ENCODE results near the gene CNMD. TPM values are rescaled to one million over a fixed set of nuclear protein-coding genes. Genes with fewer than 3 reads are reported as not detected.

CNMD gene
- total RNA-seq, 6 experiments from 2014 or later = not detected

GRCh38 chr13:52744842-52745375 is 5.3 kb upstream of the CNMD start:
- no peak for TF ChIP-seq CTCF (IDR thresholded peaks at IDR 0.05)
- Mint-ChIP-seq H3K4me1 (ENCODE audit: low read depth) (no peaks in the 10 kb centered on the region), H3K9me3 (no peaks in the 10 kb centered on the region), H3K4me3 (no peak overlapping the region), H3K36me3 (ENCODE audit: low read depth) (no peaks in the 10 kb centered on the region), H3K27me3 (ENCODE audit: insufficient read depth) (peaks cover 16% of the 10 kb centered on the region), H3K27ac (no peak overlapping the region)
- no peak for DNase-seq

DNA sequence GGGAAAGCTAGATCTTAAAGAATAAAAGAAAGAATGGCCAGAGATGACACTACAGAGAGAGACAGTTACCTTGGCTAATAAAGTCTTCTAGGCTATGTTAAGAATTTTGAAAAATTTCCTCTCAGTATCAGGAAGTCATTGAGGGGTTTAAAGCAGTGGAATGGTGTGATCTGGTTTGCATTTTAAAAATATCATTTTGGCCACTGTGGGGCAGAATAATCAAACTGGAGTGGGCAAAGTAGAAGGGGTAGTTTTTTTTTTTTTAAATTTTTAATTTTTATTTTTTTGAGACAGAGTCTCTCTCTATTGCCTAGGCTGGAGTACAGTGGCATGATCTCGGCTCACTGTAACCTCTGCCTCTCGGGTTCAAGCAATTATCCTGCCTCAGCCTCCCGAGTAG is 4.4 kb upstream of the CNMD start:
- peaks cover 19% of the 10 kb centered on the region for H3K27me3 Mint-ChIP-seq (ENCODE audit: insufficient read depth)

DNA sequence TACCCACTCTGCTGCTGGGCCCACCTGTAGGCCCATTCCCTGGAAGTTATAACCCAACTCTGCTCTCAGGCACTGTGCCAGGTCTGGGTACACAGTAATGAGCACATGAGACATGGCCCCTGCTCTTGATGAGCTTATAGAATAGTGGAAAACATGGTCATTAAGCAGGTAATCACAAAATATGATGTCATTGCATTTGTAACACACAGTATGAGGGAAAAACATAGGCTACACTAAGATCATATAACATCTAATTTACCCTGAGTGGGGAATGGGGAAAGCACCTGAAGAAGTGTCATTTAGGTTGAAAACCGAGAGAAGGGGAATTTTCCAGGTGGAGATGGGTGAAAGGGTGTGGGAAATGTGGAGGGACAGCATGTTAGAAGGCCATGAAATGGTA is 3.9 kb upstream of the CNMD start:
- no peaks in the 10 kb centered on the region for H3K36me3 Mint-ChIP-seq (ENCODE audit: low read depth)
- no peaks in the 10 kb centered on the region for H3K9me3 Mint-ChIP-seq
- no peaks in the 10 kb centered on the region for H3K4me1 Mint-ChIP-seq (ENCODE audit: low read depth)
- no peak for DNase-seq
- no peak for TF ChIP-seq CTCF (IDR thresholded peaks at IDR 0.05)
- H3K27ac Mint-ChIP-seq = no peak overlapping the region
- H3K27me3 Mint-ChIP-seq (ENCODE audit: insufficient read depth) = peaks cover 19% of the 10 kb centered on the region
- no peak overlapping the region for H3K4me3 Mint-ChIP-seq

More for the DNA sequence above, 4.4 kb upstream of the CNMD start:
- Mint-ChIP-seq H3K36me3 (ENCODE audit: low read depth) (no peaks in the 10 kb centered on the region), H3K27ac (no peak overlapping the region), H3K4me1 (ENCODE audit: low read depth) (no peaks in the 10 kb centered on the region), H3K4me3 (no peak overlapping the region), H3K9me3 (no peaks in the 10 kb centered on the region)
- no peak for DNase-seq
- TF ChIP-seq CTCF (IDR thresholded peaks at IDR 0.05) = peak; percentile 40; the same call in 1 of the 2 replicates

DNA sequence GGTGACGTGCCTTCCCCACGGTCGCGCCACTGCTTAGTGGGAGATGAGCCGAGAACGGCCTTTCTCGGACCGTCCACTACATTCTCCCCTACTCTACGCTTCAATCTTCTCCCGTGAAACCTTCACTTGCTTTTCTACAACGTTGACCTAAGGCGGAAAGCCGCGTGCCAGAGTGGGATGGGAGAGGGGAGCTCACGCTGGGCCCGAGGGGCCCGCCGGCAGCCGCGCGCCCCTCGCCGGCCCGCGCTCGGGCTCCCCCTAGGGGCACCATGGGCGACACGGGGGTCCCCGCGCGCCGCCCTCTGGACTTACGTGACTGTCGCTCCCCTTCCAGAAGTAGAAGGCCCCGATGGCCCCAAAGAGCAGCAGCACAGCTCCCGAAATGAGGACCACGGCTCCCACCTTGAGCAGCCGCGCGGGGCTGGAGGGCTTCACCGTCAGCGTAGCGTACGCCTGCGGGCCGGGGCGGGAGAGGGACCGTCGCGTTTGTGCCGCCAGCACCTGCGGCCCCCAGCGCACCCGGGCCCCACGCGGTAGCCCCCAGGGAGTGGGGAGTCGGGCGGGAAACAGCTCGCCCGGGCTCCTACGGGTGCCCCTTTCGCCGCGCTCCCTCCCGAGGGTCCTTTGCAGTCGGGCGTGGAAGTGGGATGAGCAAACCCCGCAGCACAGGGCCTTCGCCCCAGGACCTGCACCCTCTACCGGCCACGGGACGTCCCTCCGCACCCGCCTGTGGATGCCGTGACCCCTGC is 727 bp downstream of the CNMD start:
- H3K9me3 Mint-ChIP-seq = no peaks in the 10 kb centered on the region
- no peaks in the 10 kb centered on the region for H3K36me3 Mint-ChIP-seq (ENCODE audit: low read depth)
- no peaks in the 10 kb centered on the region for H3K4me1 Mint-ChIP-seq (ENCODE audit: low read depth)
- H3K27ac Mint-ChIP-seq = no peak overlapping the region
- no peak overlapping the region for H3K4me3 Mint-ChIP-seq
- TF ChIP-seq CTCF (IDR thresholded peaks at IDR 0.05) = 0 out of 2 replicates have a peak, but pooled peaks have one; percentile 2
- H3K27me3 Mint-ChIP-seq (ENCODE audit: insufficient read depth) = peaks cover 14% of the 10 kb centered on the region
- no peak for DNase-seq

GRCh38 chr13:52737965-52738364 is 1.7 kb downstream of the CNMD start:
- DNase-seq = no peak
- H3K4me1 Mint-ChIP-seq (ENCODE audit: low read depth) = no peaks in the 10 kb centered on the region
- H3K27me3 Mint-ChIP-seq (ENCODE audit: insufficient read depth) = peaks cover 14% of the 10 kb centered on the region
- no peak for TF ChIP-seq CTCF (IDR thresholded peaks at IDR 0.05)
- H3K4me3 Mint-ChIP-seq = no peak overlapping the region
- H3K36me3 Mint-ChIP-seq (ENCODE audit: low read depth) = no peaks in the 10 kb centered on the region
- H3K27ac Mint-ChIP-seq = no peak overlapping the region
- H3K9me3 Mint-ChIP-seq = no peaks in the 10 kb centered on the region
